HG03378 (cell line): ENCODE data around the gene UNC93B1.

Source experiments
- ATAC-seq: cut with Tn5 transposase; IDR thresholded peaks from one replicate; pipeline ENCODE4 v1.9.1; 2021; ENCODE audit warnings: mild to moderate bottlenecking, moderate library complexity; ENCODE audit not compliant: unreplicated experiment

Gene UNC93B1, protein sequence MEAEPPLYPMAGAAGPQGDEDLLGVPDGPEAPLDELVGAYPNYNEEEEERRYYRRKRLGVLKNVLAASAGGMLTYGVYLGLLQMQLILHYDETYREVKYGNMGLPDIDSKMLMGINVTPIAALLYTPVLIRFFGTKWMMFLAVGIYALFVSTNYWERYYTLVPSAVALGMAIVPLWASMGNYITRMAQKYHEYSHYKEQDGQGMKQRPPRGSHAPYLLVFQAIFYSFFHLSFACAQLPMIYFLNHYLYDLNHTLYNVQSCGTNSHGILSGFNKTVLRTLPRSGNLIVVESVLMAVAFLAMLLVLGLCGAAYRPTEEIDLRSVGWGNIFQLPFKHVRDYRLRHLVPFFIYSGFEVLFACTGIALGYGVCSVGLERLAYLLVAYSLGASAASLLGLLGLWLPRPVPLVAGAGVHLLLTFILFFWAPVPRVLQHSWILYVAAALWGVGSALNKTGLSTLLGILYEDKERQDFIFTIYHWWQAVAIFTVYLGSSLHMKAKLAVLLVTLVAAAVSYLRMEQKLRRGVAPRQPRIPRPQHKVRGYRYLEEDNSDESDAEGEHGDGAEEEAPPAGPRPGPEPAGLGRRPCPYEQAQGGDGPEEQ

DNA sequence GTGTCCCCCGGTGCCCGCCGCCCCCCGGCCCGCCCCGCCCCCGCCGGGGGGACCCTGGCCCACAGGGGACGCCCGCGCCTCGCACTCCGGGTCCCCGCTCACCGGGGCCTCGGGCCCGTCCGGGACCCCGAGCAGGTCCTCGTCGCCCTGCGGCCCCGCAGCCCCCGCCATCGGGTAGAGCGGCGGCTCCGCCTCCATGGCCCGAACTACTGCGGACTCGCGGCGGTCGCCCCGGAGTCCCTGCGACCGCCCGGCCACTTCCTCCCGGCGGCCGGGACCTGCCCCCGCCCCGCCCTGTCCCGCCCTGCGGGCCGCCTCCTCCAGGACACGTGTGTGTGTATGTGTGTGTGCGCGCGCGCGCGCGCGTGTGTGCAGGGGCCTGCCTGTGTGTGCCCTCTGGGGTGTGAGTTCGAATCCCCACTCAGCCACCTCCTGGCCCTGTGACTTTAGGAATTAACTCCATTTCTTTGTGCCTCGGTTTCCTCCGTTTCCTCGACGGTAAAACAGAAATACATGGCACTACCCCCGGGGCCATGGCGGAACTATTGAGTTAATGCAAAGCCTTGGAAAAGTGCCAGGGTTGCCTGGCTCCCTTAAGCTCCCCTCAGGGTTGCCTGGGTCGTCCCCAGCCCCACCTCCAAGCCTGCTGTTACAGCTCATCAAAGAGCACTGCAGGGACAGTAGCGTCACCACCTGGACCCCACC, at the start of gene UNC93B1:
Gene UNC93B1 (minus strand): TSS at position 252 of the 705 bp plus-strand sequence. CDS start 54 bp downstream, at position 198.
- ATAC-seq = no peak

DNA sequence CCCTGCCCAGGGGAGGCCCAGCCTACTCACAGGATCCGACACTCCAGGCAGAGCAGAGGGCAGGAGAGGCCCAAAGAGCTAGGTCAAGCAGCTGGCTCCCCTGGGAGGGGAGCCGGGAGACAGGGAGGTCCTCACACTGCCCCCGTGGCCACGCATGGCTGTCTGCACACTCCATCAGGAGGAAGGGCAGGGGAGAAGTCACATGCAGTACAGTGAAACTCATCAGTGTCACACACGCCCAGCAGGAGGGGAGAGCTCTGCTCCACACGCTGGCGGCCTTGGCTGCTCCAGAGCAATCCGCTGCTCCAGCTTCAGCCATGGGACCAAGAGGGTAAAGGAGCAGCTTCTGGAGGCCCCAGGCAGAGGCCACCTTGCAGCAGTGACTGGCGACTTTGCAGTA, 49.2 kb upstream of the UNC93B1 start:
- no peak for ATAC-seq

DNA sequence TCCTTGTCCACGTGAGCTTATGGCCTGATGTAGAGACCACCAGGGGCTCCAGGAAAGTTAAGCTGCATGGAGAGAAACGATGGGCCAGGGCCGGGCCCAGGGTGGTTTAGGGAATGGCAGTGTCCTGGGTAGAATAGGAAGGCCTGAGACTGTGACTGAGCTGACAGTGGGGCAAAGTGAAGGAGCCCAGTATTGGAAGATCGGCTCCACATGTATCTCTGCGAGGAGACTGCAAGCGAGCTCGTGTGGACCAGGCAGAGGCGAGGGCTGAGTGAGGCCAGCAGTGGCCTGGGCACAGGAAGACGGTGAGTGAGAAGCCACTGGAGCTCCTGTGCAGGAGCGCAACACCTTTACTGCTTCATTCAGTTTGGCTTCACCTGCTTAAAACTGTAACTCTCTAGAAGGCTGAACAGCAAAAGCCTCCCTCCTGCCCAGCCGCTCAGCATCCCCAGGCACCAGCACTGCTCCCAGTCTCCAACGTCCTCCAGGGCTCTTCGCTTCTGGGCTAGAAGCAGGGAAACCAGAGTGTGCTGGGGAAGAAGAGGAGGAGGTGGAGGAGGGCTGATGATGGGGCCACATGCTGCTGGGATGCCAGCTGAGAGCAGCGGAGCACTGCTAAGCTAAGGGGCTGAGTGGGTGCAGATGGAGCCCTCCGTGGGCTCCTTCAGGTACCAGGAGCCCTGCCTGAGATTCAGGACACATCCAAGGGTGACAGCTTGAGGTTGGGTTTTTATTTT, 48.4 kb upstream of the UNC93B1 start:
- no peak for ATAC-seq

DNA sequence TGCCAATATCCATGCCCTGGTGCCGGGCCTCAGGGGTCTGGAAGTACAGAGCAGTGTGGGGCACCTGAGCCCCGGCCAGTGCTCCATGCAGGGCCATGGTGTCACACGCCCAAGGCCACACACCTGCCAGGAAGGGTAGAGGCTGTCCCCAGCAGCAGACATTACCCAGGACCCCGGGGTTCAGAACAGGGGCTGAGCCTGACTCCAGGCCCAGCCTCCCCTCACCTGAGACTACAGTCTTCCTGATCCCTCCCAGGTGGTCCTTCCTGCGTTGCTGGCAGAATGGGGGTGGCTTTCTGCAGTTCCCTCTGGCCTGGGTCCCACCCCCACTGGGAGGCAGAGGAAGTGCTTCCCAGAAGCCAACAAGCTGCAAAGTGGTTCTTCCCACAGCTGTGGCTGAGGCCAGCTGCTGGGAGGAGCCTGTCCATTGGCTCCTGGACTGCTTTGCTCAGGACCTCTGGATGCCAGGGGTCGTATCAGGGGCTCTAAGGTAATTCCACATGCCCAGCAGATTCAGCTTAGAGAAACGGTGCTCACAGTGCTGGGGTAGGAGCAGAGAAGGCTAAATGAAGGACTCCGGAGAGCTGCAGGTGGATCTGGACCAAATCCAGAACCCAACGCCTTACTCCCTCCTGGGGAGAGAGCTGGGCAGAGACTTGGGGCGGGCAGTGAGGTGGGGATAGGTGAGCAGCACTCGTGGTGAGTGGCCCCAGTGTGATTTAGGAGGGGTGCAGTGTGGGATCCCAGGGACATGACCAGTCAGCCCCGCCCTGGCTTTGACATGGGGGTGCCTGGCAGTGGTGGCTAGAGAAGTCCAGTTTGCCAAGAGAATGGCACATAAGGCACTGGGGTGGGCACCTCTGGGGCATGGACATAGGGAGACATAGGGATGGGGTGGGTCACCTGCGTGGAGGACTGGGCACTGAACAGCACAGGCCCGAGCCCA, 47.6 kb upstream of the UNC93B1 start:
- ATAC-seq = no peak

DNA sequence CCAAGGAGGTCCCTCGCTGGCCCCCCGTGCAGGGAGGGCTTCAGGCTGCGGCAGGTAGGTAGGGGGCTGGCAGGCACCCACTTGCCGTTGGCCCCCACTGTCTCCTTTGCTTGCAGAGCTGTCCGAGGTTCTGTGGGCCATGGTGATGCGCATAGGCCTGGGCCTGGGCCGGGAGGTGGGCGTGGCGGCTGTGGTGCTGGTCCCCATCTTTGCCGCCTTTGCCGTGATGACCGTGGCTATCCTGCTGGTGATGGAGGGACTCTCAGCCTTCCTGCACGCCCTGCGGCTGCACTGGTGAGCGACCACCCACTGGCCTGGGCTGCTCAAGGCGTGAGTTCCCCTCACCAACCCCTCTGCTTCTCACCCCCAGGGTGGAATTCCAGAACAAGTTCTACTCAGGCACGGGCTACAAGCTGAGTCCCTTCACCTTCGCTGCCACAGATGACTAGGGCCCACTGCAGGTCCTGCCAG, 46.5 kb upstream of the UNC93B1 start:
- ATAC-seq = no peak

DNA sequence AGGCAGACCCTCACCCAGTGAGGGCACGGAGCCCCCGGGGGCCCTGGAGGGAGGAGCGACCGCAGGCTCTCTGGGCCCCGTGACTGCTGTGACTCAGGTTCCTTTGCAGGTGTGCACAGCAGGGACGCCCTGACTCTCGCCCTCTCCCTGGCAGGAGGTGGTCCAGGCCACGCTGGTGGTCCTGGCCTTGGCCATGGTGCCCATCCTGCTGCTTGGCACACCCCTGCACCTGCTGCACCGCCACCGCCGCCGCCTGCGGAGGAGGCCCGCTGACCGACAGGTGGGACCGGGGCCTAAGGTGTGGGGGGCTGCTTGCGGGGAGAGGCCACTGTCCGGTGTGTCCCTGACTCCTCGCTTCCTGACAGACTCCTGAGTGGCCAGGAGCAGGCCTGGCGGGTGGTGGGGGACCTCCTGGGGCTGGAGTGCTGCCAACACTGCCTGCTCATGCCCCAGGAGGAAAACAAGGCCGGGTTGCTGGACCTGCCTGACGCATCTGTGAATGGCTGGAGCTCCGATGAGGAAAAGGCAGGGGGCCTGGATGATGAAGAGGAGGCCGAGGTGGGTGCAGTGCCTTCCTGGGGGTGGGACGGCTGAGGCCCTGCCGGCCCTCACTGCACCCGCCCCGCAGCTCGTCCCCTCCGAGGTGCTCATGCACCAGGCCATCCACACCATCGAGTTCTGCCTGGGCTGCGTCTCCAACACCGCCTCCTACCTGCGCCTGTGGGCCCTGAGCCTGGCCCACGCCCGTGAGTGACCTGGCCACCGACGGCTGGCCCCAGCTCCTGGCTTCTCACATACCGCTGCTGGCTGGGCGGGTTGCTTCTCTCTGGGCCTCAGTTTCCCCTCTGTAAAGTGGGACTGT, 45.8 kb upstream of the UNC93B1 start:
- ATAC-seq = no peak

DNA sequence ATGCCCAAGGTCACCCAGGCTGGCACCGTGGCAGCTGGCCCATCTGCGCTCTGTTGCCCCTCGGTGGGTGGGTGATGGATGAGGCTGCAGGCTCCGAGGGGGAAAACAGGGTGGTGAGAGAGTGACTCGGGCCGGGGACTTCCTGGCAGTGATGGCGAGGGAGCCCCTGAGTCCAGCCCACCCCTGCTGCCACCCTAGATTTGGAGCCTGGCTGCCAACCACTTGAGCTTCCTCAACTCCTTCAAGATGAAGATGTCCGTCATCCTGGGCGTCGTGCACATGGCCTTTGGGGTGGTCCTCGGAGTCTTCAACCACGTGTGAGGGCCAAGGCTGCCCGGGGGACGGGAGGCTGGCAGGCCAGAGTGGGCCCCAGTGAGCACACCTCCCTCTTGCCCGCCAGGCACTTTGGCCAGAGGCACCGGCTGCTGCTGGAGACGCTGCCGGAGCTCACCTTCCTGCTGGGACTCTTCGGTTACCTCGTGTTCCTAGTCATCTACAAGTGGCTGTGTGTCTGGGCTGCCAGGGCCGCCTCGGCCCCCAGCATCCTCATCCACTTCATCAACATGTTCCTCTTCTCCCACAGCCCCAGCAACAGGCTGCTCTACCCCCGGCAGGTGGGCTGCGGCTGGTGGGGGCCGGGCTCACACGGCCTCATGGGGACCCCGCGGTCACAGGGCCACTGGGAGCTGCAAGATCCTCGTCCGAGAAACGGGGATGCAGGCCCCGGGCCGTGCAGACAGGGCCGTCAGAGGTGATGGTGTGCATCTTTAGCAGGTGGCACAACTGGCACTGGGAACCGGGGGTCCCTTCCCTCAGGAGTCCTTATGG, 45.0 kb upstream of the UNC93B1 start:
- no peak for ATAC-seq

DNA sequence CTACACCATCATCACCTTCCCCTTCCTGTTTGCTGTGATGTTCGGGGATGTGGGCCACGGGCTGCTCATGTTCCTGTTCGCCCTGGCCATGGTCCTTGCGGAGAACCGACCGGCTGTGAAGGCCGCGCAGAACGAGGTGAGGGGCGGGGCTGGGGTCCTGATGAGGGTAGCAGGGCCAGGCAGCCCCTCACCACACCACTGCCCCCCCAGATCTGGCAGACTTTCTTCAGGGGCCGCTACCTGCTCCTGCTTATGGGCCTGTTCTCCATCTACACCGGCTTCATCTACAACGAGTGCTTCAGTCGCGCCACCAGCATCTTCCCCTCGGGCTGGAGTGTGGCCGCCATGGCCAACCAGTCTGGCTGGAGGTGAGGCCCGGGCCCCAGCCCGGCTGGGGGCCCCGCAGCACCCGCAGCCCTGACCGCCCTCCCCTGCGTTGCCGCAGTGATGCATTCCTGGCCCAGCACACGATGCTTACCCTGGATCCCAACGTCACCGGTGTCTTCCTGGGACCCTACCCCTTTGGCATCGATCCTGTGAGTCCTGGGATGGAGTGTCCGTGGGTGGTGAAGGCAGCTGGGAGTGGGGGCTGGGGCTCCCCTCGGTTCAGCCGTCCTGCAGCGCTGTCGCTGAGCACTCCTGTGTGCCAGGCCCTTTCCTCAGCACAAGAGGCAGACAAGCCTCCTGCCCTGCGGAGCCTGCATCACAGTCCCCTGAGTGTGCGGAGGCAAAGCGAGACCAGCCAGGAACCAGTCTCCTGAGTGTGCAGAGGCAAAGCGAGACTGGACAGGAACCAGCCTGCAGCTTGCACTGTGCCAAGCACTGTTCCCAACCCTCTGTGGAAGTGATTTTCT, 43.8 kb upstream of the UNC93B1 start:
- no peak for ATAC-seq

DNA sequence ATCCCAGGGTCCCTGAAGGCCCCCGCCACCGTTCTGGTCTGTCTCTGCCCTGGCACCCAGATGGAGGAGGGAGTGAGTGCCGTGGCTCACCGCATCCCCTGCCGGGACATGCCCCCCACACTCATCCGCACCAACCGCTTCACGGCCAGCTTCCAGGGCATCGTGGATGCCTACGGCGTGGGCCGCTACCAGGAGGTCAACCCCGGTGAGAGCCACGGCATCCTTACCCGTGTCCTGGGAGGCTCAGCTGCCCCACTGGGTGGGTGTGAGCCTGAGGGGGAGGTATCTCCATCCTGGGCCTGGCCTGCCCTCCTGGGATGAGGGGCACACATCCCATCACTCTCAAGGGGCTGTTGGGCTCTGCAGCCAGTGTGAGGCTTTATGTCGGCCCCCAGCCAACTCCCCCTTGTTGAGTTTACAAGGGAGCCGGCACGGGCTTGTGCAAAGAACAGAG, 41.0 kb upstream of the UNC93B1 start:
- ATAC-seq = no peak

DNA sequence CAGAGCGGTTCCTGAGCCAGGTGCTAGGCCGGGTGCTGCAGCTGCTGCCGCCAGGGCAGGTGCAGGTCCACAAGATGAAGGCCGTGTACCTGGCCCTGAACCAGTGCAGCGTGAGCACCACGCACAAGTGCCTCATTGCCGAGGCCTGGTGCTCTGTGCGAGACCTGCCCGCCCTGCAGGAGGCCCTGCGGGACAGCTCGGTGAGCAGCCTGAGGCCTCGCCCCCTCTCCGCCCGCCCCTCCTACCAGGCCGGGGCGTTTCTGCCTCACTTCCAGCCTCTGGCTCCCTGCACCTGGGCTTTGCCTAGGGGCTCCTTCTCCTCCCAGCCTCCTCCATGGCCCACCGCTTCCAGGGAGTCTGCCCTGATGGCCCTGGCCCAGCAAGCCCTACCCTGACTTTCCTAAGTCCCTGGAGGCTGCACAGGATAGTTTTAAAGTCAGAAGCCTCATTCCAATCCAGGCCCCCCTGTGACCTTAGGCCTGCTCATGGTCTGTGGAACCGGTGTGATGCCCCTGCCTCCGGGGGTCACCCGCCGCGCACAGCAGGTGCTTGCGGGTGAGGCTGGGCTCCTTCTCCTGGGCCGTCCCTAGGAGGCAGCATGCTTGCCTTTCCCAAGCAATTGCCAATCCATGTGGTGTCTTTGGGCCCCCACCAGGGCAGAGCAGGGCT, 40.4 kb upstream of the UNC93B1 start:
- ATAC-seq = no peak

DNA sequence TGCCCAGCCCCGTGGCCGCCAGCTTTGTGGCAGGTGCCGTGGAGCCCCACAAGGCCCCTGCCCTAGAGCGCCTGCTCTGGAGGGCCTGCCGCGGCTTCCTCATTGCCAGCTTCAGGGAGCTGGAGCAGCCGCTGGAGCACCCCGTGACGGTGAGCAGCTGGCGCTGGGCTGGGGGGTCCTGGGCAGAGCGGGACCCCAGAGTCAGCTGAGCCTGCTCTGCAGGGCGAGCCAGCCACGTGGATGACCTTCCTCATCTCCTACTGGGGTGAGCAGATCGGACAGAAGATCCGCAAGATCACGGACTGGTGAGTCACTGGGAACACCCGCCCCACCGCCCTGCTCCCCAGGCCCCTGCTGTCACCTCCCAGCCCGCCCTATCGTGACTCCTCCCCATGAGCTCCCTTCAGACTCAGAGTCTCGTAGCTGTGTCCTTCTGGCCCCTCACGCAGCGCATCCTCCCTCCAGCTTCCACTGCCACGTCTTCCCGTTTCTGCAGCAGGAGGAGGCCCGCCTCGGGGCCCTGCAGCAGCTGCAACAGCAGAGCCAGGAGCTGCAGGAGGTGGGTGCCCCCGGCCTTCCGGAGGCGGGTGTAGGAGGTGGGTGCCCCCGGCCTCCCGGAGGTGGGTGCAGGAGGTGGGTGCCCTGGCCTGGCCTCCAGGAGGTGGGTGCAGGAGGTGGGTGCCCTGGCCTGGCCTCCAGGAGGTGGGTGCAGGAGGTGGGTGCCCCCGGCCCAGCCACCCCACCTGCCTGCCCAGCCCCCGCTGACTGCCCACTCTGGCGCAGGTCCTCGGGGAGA, 39.6 kb upstream of the UNC93B1 start:
- no peak for ATAC-seq

DNA sequence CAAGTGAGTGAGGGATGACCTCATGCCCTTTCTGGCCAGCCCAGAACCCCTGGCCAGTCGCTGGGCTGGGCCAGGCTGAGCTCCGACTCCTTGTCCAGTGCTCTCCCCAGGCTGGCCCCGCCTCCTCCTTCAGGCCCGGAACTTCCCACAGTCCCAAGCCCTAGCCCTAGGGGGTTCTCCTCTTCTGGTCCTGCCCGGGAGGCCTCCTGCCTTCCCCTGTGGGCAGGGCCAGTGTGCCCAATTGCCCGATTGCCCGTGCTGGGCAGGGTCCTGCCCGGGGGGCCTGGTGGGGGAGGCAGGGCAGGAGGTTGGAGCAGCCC, 39.1 kb upstream of the UNC93B1 start:
- no peak for ATAC-seq

DNA sequence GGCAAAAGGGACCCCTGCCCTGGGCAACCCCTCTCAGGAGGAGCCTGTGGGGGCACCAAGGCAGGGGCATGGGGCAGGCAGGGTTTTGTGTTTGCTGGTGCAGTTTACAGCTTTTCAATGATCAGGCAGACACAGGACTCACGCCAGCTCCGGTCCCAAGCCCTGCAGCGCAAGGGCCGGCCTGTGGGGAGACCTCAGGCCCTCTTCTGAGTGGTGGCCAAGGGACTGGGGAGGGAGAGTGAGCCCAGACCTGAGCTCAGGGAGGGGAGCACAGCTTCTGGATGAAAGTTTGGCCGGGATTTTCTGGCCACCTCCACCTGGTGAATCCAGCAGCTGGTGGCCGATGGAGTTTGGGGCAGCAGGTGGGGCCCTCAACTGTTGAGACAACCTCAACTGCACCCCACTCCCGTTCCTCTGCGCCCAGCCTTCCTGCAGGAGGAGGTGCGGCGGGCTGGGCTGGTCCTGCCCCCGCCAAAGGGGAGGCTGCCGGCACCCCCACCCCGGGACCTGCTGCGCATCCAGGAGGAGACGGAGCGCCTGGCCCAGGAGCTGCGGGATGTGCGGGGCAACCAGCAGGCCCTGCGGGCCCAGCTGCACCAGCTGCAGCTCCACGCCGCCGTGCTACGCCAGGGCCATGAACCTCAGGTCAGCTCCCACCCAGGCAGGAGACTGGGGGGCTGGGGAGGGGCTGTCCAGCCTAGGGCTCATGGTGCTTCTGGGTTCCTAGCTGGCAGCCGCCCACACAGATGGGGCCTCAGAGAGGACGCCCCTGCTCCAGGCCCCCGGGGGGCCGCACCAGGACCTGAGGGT, 38.5 kb upstream of the UNC93B1 start:
- ATAC-seq = no peak

DNA sequence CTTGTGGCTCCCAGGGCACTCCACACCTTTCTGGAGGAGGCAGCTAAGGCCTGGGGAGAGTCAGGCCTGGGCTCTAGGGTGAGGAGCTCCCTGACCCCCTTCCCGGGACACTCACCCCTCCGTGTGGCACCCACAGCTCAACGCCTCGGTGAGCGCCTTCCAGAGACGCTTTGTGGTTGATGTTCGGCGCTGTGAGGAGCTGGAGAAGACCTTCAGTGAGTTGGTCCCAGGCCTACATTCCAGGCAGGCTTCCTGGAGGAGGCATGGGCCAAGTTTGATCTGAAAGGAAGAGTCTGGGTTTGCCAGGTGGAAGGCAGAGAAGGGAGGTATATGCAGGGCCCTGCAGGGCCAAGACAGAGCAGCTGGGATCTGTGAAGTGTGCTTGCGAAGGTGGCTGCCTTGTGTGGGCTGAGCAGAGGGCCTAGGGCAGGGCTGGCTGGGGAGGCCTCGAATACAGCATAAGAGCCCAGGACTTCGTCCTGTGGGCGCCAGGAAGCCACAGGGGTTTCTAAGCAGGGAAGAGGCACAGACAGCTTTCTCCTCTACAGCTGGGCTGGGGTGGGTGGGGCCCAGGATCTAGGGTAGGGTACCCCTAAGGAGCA, 37.8 kb upstream of the UNC93B1 start:
- ATAC-seq = no peak
